GM18505 (cell line): ENCODE results near the gene ELP4.
"Not testable (repeated sequence)": the region's sequence is repeated elsewhere in the genome, so short reads cannot be mapped to it uniquely, and the experiment has no call there.

Source experiments
- ATAC-seq: cut with Tn5 transposase; IDR thresholded peaks from one replicate; pipeline ENCODE4 v1.9.1; 2021; ENCODE audit not compliant: unreplicated experiment
- POLR2A ChIP-seq: IDR thresholded peaks from 4 replicates; pipeline ENCODE4 v1.6.1; 2011; ENCODE audit warnings: borderline replicate concordance; ENCODE audit not compliant: insufficient read depth, insufficient read length; ENCODE audit errors: extremely low read depth

Gene ELP4

GRCh38 chr11:31509429-31510345 is at the start of gene ELP4, which contains the start of gene IMMP1L:
TSS of gene ELP4 (plus strand) at chr11:31509767. CDS start at chr11:31509785, 18 bp downstream.
TSS of gene IMMP1L (minus strand) at chr11:31509622. CDS start at chr11:31463276, 46,346 bp downstream.
- peak; percentile 92 for TF ChIP-seq POLR2A
- peak; percentile 100 for ATAC-seq

- no peak for ATAC-seq
- no peak for TF ChIP-seq POLR2A
Measured at GRCh38 chr11:31464436-31464835, 45.1 kb upstream of the ELP4 start.

GRCh38 chr11:31474083-31474482 is 35.5 kb upstream of the ELP4 start:
- no peak for TF ChIP-seq POLR2A
- ATAC-seq: no peak

GRCh38 chr11:31477528-31478222 is 31.9 kb upstream of the ELP4 start:
- TF ChIP-seq POLR2A: no peak
- ATAC-seq: no peak

GRCh38 chr11:31478223-31478590 is 31.4 kb upstream of the ELP4 start:
- ATAC-seq: no peak
- no peak for TF ChIP-seq POLR2A

- no peak for TF ChIP-seq POLR2A
- no peak for ATAC-seq
Measured at GRCh38 chr11:31479066-31479465, 30.5 kb upstream of the ELP4 start.

- no peak for TF ChIP-seq POLR2A
- ATAC-seq: no peak
Measured at GRCh38 chr11:31480930-31481329, 28.6 kb upstream of the ELP4 start.

- no peak for TF ChIP-seq POLR2A
- no peak for ATAC-seq
Measured at GRCh38 chr11:31484497-31484896, 25.1 kb upstream of the ELP4 start.

- no peak for ATAC-seq
- no peak for TF ChIP-seq POLR2A
Measured at GRCh38 chr11:31487848-31488247, 21.7 kb upstream of the ELP4 start.

- no peak for TF ChIP-seq POLR2A
- no peak for ATAC-seq
Measured at GRCh38 chr11:31492320-31492913, 17.1 kb upstream of the ELP4 start.

- TF ChIP-seq POLR2A: no peak
- ATAC-seq: no peak
Measured at GRCh38 chr11:31493235-31493634, 16.3 kb upstream of the ELP4 start.

- ATAC-seq: not testable (repeated sequence)
Measured at GRCh38 chr11:31493762-31494161, 15.8 kb upstream of the ELP4 start.

GRCh38 chr11:31499576-31500178 is 9.9 kb upstream of the ELP4 start:
- ATAC-seq: no peak
- no peak for TF ChIP-seq POLR2A
